HG02642 (cell line): Measurements from ENCODE around the gene DAP.
"Not testable (repeated sequence)": the region's sequence is repeated elsewhere in the genome, so short reads cannot be mapped to it uniquely, and the experiment has no call there.

ENCODE experiments used
- ATAC-seq: cut with Tn5 transposase; IDR thresholded peaks from one replicate; pipeline ENCODE4 v1.9.1; 2021; ENCODE audit warnings: mild to moderate bottlenecking; ENCODE audit not compliant: unreplicated experiment, poor library complexity

DAP gene

DNA sequence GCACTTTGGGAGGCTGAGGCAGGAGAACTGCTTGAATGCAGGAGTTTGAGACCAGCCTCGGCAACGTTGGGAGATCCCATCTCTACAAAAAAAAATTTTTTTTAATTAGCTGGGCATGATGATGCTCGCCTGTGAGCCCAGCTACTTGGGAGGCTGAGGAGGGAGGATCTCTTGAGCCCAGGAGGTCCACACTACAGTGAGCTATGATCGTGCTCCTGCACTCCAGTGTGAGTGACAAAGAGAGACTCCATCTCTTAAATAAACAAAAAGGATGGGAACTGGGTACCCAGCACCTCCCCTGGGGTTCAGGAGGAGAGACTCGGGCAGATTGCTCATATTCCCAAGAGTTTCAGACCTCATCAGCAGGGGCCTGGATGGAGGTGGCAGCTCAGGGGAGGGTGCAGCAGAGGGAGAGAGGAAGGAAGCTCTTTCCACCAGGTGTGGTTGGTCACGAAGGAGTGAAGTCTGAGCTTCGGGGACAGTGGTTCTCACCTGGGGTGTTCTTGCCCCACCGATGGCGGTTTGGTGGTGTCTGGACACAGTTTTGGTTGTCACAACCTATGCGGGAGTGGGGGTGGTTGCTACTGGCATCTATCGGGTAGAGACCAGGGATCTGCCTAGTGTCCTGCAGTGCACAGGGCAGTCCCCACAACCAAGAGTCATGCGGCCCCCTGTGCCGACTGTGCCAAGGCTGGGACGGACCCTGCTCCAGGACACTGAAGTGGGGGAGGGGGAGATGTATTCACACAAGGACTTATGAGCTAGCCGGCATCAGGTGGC lies 124.5 kb downstream of the DAP start:
- no peak for ATAC-seq

DNA sequence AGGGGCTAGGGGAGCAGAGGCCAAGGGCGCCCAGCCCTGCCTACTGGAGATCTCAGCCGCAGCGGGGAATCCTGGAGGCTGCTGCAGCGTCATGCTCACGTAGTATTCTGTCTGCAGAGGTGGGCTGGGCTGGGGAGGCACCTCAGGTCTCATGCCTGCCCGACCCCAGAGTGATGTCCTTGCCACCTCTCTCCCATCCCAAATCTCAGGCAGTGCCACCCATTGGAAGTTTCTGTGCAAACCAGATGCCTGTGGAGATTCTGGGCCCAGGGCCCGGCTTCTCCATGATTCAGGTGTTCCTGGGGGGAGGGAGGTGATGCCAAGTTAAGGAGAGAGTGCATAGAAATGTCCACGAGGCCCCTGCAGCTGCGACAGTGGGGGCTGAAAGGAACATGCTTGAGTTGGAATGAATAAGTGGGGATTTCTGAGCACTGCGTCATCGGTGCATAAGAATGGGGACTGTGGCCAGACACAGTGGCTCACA lies 125.1 kb downstream of the DAP start:
- peak; percentile 3 for ATAC-seq

DNA sequence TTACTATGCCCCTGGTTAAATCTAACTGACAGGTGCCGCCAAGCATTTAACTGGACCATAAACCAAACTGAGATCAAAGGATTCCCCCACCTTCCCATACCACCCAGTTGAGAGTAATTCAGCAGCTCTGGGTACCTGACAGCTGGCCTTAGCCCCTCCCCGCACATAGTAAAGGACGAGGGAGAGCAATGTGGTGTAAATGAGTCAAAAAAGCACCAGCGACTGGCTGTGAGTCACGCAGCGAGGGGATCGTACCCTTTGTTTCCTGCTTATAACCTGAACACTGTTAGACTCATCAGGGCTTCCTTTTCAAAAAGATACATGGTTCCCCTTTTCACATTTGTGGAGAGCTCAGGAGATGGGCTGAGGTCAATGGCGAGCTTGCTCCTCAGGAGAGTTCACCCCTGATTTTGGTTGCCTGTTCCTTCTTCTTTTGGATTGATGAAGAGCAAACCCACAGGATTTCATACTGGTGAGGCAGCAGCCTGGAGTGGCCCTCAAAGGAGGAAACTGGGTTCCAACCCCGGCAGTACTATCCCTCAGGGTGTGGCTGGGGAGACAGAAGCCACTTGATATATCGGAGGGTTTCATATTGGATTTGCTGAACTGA lies 125.7 kb downstream of the DAP start:
- peak; percentile 63 for ATAC-seq

DNA sequence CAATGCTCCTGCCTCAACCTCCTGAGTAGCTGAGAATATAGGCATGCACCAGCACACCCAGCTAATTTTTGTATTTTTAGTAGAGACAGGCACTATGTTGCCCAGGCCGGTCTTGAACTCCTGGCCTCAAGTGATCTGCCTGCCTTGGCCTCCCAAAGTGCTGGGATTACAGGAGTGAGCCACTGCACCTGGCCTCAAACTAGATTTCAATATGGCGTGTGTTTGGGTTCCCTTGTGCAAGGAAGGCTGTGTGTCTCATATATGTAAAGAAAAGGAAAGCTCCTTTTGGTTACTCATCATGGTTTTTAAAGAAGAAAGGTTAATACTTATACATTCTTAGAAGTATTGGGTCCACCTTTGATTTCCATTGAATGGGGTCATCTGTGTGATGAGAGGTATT lies 126.5 kb downstream of the DAP start:
- no peak for ATAC-seq

DNA sequence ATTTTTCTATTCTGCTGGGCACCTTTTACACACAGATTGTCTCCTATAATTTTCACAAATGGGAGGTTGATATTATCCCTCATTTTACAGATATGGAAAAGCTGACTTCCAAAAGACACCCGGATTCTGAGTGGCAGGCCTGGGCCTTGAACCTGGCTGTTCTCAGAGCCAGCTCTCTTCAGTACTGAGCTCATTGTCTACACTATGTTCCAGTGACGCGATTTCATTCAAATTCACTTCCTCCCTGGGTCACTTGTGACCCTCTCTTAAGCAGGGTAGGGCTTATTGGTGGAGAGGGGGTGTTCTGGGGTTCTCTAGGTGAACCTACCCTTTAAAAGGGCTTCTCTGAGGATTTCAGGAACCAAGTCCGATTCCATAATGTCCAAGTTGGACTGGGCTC lies 127.0 kb downstream of the DAP start:
- ATAC-seq: no peak

DNA sequence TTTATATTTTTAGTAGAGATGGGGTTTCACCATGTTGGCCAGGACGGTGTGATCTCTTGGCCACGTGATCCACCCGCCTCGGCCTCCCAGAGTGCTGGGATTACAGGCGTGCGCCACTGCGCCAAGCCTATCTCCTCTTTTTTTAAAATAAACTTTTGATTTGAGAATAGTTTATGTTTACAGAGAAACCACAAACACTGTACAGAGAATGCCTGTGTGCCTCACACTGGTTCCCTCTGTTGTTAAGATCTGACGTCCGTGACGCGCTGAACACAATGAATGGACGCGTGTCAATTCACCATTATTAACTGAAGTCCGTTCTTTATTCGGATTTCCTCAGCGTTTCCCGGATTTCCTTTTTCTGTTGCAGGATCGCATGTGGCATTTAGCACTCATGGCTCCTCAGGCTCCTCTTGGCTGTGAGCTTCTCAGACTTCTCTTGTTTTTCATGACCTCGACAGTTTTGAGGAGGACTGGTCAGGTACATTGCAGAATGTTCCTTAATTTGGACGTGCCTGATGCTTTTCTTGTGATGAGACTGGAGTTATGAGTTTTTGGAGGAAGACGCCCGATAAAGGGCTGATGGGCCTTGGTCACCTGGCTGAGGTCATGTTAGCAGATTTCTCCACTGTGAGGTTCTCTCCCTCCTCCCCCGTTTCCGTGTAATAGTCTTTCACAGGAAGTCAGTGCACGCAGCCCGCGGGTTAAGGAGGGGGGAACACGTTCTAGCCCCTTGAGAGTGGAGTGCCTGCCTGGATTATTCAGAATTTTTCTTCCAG lies 127.6 kb downstream of the DAP start:
- no peak for ATAC-seq

DNA sequence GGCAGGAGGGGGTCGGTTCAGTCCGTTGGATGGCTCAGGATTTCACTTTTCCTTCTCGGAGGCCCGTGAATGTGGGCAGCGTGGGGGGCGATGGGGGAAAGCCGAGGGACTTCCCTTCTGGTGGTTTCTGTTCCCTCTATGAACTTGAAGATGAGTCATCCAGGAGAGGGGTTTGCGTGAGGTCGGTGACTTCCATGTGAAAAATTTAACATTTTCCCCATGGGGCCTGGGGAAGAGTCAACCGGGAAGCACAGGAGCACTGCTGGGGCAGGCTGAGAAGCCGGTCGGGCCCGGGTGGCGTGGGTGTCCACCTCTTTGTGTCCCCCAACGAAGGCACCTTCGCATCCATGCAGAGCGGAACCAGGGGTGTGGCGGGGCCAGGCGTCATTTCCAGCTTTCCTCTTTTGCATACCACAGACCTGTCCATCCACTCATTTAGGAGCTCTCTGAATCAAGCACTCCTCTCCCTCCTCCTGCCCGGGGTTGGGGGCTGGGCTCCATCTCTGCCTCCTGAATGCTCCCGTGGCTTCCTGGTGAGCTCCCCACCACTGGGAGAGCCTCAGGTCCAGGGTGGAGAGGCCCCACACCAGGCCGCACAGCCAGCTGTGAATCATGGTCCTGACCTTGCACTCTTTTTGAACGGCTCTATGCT lies 128.8 kb downstream of the DAP start:
- peak; percentile 49 for ATAC-seq

DNA sequence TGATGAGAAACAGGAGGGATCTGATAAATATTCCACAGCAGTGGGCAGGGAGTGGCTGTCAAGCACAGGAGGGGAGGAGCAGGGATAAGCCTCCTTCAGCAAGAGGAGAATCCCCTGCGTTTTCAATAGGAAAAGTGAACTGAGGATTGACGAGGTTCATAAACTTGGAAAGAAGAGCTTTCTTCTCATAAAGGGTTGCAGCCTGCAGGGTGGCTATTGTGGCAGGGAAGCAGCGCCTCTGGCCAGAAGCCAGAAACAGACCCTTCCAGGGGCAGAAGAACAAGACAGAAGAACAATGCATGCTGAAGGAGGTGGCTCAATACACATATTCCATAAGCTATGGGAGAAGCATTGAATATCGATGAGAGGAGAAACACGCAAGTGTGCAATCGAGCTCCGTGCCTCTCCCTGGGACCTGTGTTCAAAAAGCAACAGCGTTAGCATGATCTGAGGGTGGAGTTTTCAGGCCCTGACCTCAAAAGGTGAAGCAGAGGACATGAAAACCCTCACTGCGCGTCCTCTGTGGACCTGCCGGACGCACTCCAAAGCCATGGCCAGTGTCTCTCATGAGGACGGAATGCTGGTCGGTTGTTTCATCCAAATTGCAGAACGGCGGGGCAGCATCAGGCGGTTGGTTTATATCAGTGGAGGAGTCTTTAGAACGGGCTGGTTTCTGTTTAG lies 129.6 kb downstream of the DAP start:
- ATAC-seq: peak; percentile 6

DNA sequence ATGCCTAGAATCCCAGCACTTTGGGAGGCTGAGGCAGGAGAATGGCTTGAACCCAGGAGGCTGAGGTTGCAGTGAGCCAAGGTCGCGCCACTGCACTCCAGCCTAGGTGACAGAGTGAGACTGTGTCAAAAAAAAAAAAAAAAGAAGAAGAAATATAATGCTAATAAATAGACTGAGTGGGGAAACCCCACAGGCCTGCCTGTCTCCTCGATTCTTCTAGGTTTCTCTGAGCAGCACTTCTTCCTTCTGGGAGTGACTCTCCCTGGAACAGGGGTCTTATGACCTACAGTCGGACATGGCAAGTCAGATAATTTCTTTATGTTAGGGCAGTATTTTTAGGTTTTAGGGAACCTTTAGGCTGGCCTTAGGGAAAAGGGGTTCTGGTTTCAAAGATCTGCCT lies 130.3 kb downstream of the DAP start:
- not testable (repeated sequence) for ATAC-seq

DNA sequence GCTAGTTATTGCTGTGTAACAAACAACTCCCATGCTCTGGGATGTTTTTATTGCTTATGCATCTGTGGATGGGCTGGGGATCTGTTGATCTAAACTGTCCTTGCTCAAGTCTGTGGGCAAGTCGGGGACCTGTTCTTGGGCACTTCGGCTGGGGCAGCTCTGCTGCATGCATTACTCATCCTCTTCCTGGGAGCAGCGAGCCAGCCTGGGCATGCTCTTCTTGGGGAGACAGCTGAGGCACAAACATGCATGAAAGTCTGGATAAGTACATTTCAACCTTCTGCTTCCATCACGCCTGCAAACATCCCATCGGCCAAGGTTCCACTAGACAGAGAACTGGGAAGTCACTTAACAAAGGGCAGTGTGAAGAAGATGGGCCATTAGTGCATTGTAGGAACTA lies 130.9 kb downstream of the DAP start:
- no peak for ATAC-seq

DNA sequence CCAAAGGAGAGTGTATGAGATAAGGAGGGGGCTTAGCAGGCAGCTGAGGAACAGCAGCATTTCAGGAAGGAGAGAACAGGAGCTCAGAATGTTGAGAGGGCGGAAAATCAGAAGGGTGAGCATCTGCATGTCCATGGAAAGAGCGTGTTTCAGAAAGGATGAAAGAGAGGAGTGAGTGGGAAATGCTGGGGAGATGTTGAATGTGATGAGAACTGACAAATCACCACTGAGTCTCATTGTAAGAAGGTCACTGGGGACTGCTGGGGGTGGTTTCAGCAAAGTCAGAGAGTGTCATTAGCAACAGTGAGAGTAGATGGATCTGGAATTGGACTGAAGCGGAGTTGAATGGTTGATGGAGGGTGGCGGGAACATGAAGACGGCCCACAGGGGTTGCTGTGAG lies 131.4 kb downstream of the DAP start:
- no peak for ATAC-seq
